ENCODE measurements around the gene FAXDC2. TPM values are rescaled to one million over a fixed set of nuclear protein-coding genes. Genes with fewer than 3 reads are reported as not detected.
A peak's percentile ranks its signal among the peaks of the same experiment; 100 is the strongest.

The FAXDC2 gene
- total and polyA plus RNA-seq, 2 of the 13 experiments (the other 11 are each of a cell fraction or from before 2014, with no cell fraction given) = 4.7 to 58.8 TPM

GRCh38 chr5:154842689-154843530 is 7.5 kb downstream of the FAXDC2 start (continued):
- peak; percentile 41; the same call in 1 of the 2 replicates for TF ChIP-seq ZNF281 (CRISPR knock-in tag; IDR thresholded peaks at IDR 0.05; ENCODE audit: borderline replicate concordance)
- TF ChIP-seq ATF6 (CRISPR knock-in tag; conservative IDR thresholded peaks at IDR 0.05) = no peak
- TF ChIP-seq ZNF33A (CRISPR knock-in tag; IDR thresholded peaks at IDR 0.05; ENCODE audit: borderline replicate concordance) = no peak
- no peak for TF ChIP-seq ATF7 (IDR thresholded peaks at IDR 0.05)
- TF ChIP-seq ATF7 (CRISPR knock-in tag; IDR thresholded peaks at IDR 0.05) = no peak
- TF ChIP-seq, protein P1, sequence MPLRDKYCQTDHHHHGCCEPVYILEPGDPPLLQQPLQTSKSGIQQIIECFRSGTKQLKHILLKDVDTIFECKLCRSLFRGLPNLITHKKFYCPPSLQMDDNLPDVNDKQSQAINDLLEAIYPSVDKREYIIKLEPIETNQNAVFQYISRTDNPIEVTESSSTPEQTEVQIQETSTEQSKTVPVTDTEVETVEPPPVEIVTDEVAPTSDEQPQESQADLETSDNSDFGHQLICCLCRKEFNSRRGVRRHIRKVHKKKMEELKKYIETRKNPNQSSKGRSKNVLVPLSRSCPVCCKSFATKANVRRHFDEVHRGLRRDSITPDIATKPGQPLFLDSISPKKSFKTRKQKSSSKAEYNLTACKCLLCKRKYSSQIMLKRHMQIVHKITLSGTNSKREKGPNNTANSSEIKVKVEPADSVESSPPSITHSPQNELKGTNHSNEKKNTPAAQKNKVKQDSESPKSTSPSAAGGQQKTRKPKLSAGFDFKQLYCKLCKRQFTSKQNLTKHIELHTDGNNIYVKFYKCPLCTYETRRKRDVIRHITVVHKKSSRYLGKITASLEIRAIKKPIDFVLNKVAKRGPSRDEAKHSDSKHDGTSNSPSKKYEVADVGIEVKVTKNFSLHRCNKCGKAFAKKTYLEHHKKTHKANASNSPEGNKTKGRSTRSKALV (CRISPR knock-in tag; IDR thresholded peaks at IDR 0.05) = no peak
- TF ChIP-seq FOXA3 (CRISPR knock-in tag; IDR thresholded peaks at IDR 0.05) = peak; percentile 94
- TF ChIP-seq HMGXB3 (CRISPR knock-in tag; IDR thresholded peaks at IDR 0.05; ENCODE audit: borderline replicate concordance) = no peak
- TF ChIP-seq RBAK (CRISPR knock-in tag; IDR thresholded peaks at IDR 0.05) = no peak
- TF ChIP-seq RXRA (CRISPR knock-in tag; IDR thresholded peaks at IDR 0.05) = peak; percentile 40; the same call in 1 of the 2 replicates
- no peak for TF ChIP-seq NFE2 (CRISPR knock-in tag; IDR thresholded peaks at IDR 0.05)
- TF ChIP-seq ZBED4 (CRISPR knock-in tag; IDR thresholded peaks at IDR 0.05; ENCODE audit: borderline replicate concordance) = peak; percentile 74; the same call in 1 of the 2 replicates
- peak; percentile 91 for TF ChIP-seq GATAD2A (CRISPR knock-in tag; IDR thresholded peaks at IDR 0.05)

Data from HepG2 (cell line).